Transverse colon (tissue), 4 donors: Measurements from ENCODE around the gene ANKRD53. TPM values are rescaled to one million over a fixed set of nuclear protein-coding genes. Genes with fewer than 3 reads are reported as not detected.
"Not testable (repeated sequence)": the region's sequence is repeated elsewhere in the genome, so short reads cannot be mapped to it uniquely, and the experiment has no call there.

Source experiments
- DNase-seq: peaks from one replicate; pipeline ENCODE4 v3.0.0-alpha.2; 2019
- H3K27ac ChIP-seq, 4 donors: fragments of 200-600 bp; sonication (generic); 2 replicates each; pipeline ENCODE4 v1.5.1; 2016 to 2018; ENCODE audit warnings: inconsistent platforms in 4 of 4
- H3K27me3 ChIP-seq: fragments of 200-600 bp; sonication (generic); 2 replicates; pipeline ENCODE4 v1.5.1; 2017; ENCODE audit warnings: inconsistent platforms
- H3K36me3 ChIP-seq, 4 donors: fragments of 200-600 bp; sonication (generic); 2 replicates each; pipeline ENCODE4 v1.5.1; 2017 to 2019; ENCODE audit warnings: inconsistent platforms in 4 of 4
- H3K4me1 ChIP-seq, 4 donors: fragments of 200-600 bp; sonication (generic); 2 replicates each; pipeline ENCODE4 v1.5.1; 2017 to 2020; ENCODE audit warnings: inconsistent platforms in 4 of 4
- H3K4me3 ChIP-seq, 4 donors: fragments of 200-600 bp; sonication (generic); 1 replicate in 1 of 4; 2 replicates in 3 of 4; pipeline versions ENCODE4 v1.5.1 to v1.6.1; 2017 to 2019; ENCODE audit warnings: inconsistent platforms in 4 of 4
- H3K9me3 ChIP-seq, 2 donors: fragments of 200-600 bp; sonication (generic); 2 replicates each; pipeline ENCODE4 v1.5.1; 2017 to 2019; ENCODE audit warnings: inconsistent platforms in 2 of 2
- EP300 ChIP-seq: sonication (generic); formaldehyde crosslinking; IDR thresholded peaks from one replicate; pipeline ENCODE4 v1.6.1; 2017; ENCODE audit warnings: antibody characterized with exemption, low read depth
- POLR2A ChIP-seq: fragments of 450-650 bp; IDR thresholded peaks from one replicate; pipeline ENCODE4 v1.6.1; 2016; ENCODE audit warnings: antibody characterized with exemption, mild to moderate bottlenecking, moderate library complexity
- POLR2AphosphoS5 ChIP-seq, 3 donors: sonication (generic); formaldehyde crosslinking; IDR thresholded peaks; one replicate each; pipeline ENCODE4 v1.6.1; 2016; ENCODE audit warnings: antibody characterized with exemption in 3 of 3
- WGBS, 2 donors: methylation state at CpG; one replicate each; pipeline ENCODE4 v1.1.5; 2018; ENCODE audit warnings: low coverage in 1 of 2; 5-methylcytosine and 5-hydroxymethylcytosine counted together
- in situ Hi-C, 4 donors: fragments of 200-750 bp; cut with MboI; loops; one replicate each; pipeline versions ENCODE4 v1.15.0 to v1.15.1; 2017; ENCODE audit warnings: low sequenced_read_pairs in 3 of 4, low pct_ligation_motif_present in 1 of 4, low pct_unique_long_range_greater_than_20kb in 1 of 4
- intact Hi-C: fragments of 100-400 bp; cut with DNase I; formaldehyde crosslinking; loops from one replicate; pipeline ENCODE4 v1.15.1; 2023; ENCODE audit warnings: low total_unique reads
- total RNA-seq, 4 donors: library from RNA; depleted of rRNA; stranded (reverse); fragments of >200 nt; gene quantifications; one replicate each; pipeline ENCODE4 v1.1.0, GENCODE V29; 2016
- TF ChIP-seq, protein P1 (sequence below), 5 experiments: fragments of 200-600 bp in 3 of 5; fragments of 450-650 bp in 2 of 5; sonication (generic) in 3 of 5; IDR thresholded peaks; 1 replicate in 2 of 5; 2 replicates in 3 of 5; pipeline ENCODE4 v1.5.1; 2016 to 2017; ENCODE audit warnings: antibody characterized with exemption in 5 of 5, inconsistent platforms in 3 of 5, mild to moderate bottlenecking in 2 of 5, moderate library complexity in 1 of 5

Gene ANKRD53
- total RNA-seq, 4 donors from 2014 or later: 0.96 to 1.7 TPM; not detected in 2

DNA sequence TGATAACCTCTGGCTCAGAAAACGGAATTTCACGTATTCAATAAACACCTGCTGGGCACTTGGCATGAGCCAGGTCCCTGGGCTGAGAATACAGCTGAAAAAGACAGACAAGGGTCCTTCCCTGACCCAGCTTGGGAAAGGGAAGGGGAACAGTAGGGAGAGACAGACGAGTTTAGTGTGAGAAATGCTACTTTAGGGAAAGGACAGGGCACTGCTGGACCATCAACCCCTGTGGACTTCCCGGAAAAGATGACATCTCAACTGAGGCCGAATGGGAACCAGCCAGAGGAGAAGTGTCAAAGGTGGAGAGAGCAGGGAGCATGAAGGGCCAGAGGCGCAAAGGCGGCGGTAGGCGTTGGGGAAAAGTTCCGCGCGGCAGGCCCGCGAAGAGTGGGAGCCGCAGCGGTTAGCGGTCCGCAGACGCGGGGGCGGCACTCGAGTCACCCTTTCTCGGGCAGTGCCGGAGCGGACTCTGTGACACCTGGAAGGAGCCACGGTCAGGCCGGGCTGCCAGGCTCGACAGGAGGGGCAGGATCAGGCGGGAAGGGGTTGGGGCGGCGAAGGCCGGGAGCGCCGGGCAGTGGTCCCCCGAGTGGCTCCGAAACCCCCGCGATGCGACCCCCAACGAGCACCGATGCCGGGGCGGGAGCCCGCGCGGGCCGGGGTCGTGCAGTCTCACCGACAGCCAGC, 15.7 kb downstream of the ANKRD53 start:
- DNase-seq: peak; percentile 32
- in situ Hi-C loops (no loop called here), intact Hi-C loops (no loop called here)
- TF ChIP-seq POLR2AphosphoS5 (IDR thresholded peaks at IDR 0.05): no peak
- TF ChIP-seq POLR2A: no peak
- TF ChIP-seq, protein P1, sequence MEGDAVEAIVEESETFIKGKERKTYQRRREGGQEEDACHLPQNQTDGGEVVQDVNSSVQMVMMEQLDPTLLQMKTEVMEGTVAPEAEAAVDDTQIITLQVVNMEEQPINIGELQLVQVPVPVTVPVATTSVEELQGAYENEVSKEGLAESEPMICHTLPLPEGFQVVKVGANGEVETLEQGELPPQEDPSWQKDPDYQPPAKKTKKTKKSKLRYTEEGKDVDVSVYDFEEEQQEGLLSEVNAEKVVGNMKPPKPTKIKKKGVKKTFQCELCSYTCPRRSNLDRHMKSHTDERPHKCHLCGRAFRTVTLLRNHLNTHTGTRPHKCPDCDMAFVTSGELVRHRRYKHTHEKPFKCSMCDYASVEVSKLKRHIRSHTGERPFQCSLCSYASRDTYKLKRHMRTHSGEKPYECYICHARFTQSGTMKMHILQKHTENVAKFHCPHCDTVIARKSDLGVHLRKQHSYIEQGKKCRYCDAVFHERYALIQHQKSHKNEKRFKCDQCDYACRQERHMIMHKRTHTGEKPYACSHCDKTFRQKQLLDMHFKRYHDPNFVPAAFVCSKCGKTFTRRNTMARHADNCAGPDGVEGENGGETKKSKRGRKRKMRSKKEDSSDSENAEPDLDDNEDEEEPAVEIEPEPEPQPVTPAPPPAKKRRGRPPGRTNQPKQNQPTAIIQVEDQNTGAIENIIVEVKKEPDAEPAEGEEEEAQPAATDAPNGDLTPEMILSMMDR (IDR thresholded peaks at IDR 0.05): no peak
- no peak for TF ChIP-seq EP300
- H3K9me3 ChIP-seq: no peaks in the 10 kb centered on the region
- H3K27me3 ChIP-seq: no peaks in the 10 kb centered on the region
- peaks cover 11 to 26% (median 16%) of the 10 kb centered on the region in 4 donors for H3K4me1 ChIP-seq
- H3K4me3 ChIP-seq: peak overlapping the region; percentile 55 to 100 (median 99)
- H3K36me3 ChIP-seq: peaks cover 0 to 8% (median 3%) of the 10 kb centered on the region in 4 donors
- peak overlapping the region; percentile 81 to 91 (median 86) for H3K27ac ChIP-seq
- 0% methylated on average over 25 of the region's 49 CpGs; no CpG with 5 or more reads in 1 of the 2 donors for WGBS, 2 donors

DNA sequence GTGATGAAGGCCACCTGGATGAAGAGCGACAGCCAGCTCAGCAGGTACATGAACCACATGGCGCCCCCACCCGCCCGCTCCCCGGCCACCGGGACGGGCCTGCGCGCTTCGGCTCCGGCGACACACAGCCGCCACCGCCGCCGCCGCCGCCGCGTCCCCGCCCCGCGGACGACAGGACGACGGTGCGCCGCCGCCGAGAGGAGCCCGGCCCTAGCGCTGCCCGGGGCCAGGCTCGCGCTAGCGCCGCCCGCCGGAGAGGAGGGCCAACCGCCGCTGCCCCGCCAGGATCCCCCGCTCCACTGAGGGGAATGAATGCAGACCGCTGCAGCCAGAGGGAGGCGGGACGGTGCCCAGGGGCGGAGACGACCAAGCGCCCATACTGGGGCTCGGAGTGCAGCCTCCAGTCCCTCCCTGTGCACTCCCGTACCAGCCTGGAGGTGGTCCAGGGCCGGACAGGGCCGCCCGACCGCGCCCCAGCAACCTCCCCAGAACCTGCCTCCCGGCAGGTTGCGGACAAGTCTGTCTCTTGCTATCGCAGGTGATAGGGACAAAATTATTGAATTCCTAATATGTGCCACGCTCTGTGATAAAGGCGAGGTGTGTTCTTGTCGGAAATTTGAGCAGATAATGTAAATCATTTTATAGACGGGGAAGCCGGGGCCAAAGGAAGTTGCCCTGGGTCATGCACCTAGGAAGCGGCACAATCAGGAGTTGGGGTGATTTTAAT, 16.4 kb downstream of the ANKRD53 start, which contains the start of gene TEX261:
Gene TEX261, minus strand, starts transcription at position 175 of the 727 bp plus-strand sequence. Its CDS starts 116 bp downstream, at position 59.
- peaks cover 11 to 26% (median 19%) of the 10 kb centered on the region in 4 donors for H3K4me1 ChIP-seq
- H3K27me3 ChIP-seq: no peaks in the 10 kb centered on the region
- WGBS, 2 donors: 0% methylated on average over 4 to 34 of the region's 65 CpGs
- H3K36me3 ChIP-seq: peaks cover 0 to 4% (median 0%) of the 10 kb centered on the region in 4 donors
- H3K27ac ChIP-seq: peak within 1 kb of the TSS; percentile 81 to 91 (median 86)
- peak within 1 kb of the TSS; percentile 55 to 100 (median 99) for H3K4me3 ChIP-seq
- H3K9me3 ChIP-seq: no peaks in the 10 kb centered on the region
- in situ Hi-C loops (no loop called here), intact Hi-C loops (loop anchor here (5.0 kb wide), 1 partner anchor 33 kb away; no protein-coding TSS in a partner anchor)
- peak; percentile 93 for DNase-seq
- TF ChIP-seq POLR2A: peak; percentile 33
- peak in 2 of 3 donors; percentile 40 to 58 for TF ChIP-seq POLR2AphosphoS5 (IDR thresholded peaks at IDR 0.05)
- TF ChIP-seq EP300: no peak
- TF ChIP-seq, protein P1 (IDR thresholded peaks at IDR 0.05): peak in 4 of 5 experiments; percentile 42 to 64 (median 55)

DNA sequence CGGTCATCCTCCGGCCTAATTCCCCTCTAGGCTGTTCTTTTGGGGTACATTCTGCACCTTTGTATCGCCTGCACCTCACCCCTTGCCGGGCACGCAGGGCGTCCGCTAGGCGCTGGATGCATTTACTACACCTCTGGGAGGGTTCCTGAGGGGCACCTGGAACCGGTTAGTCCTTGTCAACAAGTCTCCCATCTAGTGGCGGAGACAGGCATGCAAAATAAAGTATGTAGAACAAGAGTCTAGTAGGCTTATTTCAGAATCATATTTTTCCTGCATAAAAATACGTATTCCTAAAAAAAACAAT, 16.9 kb downstream of the ANKRD53 start:
- Histone ChIP-seq H3K27ac (peak overlapping the region; percentile 81 to 91 (median 86)), H3K36me3 (no peaks in the 10 kb centered on the region), H3K9me3 (no peaks in the 10 kb centered on the region), H3K4me3 (peak overlapping the region; percentile 55 to 100 (median 80)), H3K4me1 (peaks cover 11 to 26% (median 19%) of the 10 kb centered on the region in 4 donors), H3K27me3 (no peaks in the 10 kb centered on the region)
- in situ Hi-C loops: no loop called here
- TF ChIP-seq EP300 (no peak), POLR2A (no peak), POLR2AphosphoS5 (IDR thresholded peaks at IDR 0.05) (no peak)
- TF ChIP-seq, protein P1 (IDR thresholded peaks at IDR 0.05): peak in 4 of 5 experiments; percentile 9 to 49 (median 36)
- DNase-seq: peak; percentile 52
- intact Hi-C loops: loop anchor here (5.0 kb wide), 1 partner anchor 33 kb away; no protein-coding TSS in a partner anchor
- whole genome bisulfite sequencing, 2 donors: 0 to 5% methylated on average over 2 to 11 of the region's 11 CpGs

DNA sequence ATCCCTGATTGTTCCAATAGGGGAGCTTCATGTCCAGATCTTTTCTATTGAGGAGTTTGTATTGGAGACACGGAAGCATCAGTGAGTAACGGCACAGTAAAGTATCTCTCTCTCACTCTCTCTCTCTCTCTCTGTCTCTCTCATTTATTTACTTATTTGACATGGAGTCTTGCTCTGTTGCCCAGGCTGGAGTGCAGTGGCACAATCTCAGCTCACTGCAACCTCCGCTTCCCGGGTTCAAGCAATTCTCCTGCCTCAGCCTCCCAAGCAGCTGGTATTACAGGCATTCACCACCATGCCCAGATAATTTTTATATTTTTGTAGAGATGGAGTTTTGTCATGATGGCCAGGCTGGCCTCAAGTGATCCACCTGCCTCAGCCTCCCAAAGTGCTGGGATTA, 20.5 kb downstream of the ANKRD53 start:
- 92% methylated on average over 4 of the region's 4 CpGs; no CpG with 5 or more reads in 1 of the 2 donors for WGBS, 2 donors
- DNase-seq, H3K27ac ChIP-seq, H3K36me3 ChIP-seq, H3K4me3 ChIP-seq, in situ Hi-C loops, H3K9me3 ChIP-seq, H3K27me3 ChIP-seq: not testable (repeated sequence)
- peaks cover 0 to 17% (median 10%) of the 10 kb centered on the region in 4 donors for H3K4me1 ChIP-seq
- intact Hi-C loops: loop anchor here (5.0 kb wide), 1 partner anchor 37 kb away; no protein-coding TSS in a partner anchor
